Measurements from ENCODE around the gene CLEC3B. TPM values are rescaled to one million over a fixed set of nuclear protein-coding genes. Genes with fewer than 3 reads are reported as not detected.

The CLEC3B gene
- total RNA-seq, 2 donors from 2014 or later: 0.99 TPM; not detected in 1

GRCh38 chr3:45010811-45011333, 15.2 kb upstream of the CLEC3B start:
- H3K27me3 Mint-ChIP-seq: no peaks in the 10 kb centered on the region
- H3K36me3 Mint-ChIP-seq (ENCODE audit: low read depth): peaks cover 13% of the 10 kb centered on the region
- peaks cover 46% of the 10 kb centered on the region for H3K4me1 Mint-ChIP-seq
- peak overlapping the region; percentile 90 for H3K27ac Mint-ChIP-seq
- peak overlapping the region; percentile 49 for H3K4me3 Mint-ChIP-seq
- no peak for ATAC-seq
- DNase-seq: no peak
- no peaks in the 10 kb centered on the region for H3K9me3 ChIP-seq (ENCODE audit: control insufficient read depth, low read length, poor library complexity, severe bottlenecking)

DNA sequence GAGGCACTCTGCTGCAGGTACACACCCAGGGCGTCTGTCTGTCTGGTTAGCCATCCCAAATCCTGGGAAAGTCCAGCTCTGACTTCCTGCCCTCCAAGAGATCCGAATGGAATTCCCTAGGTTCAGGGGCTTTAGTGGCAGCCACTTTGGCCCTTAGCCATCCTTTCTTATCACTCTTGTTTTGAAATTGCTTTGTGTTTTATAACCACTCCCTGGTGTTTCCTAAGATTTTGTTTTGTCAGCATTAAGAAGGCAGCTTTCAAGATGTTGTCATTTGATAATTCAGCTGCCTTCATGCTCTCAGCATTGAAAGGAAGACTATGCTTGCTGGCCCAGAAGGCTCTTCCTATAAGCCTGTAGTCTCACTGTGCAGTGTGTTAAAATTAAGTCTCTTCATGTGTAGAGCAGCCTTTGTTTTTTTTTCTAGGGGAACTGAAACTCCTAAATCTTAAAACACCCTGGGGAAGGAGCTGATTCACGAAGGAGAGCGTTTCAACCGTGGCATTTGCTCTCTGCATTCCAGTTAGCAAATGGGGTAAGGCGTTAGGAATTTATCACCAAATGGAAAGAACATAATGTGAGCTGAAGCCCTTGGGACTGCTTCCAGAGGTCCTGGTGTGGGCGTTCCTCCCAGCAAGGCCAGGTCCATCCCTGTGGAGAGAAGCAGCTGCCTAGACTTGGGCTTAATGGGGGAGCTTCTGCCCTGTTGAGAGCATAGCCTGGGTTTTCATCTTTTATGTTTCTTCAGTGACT, 14.2 kb upstream of the CLEC3B start:
- peak overlapping the region; percentile 90 for H3K27ac Mint-ChIP-seq
- H3K27me3 Mint-ChIP-seq: no peaks in the 10 kb centered on the region
- no peaks in the 10 kb centered on the region for H3K9me3 ChIP-seq (ENCODE audit: control insufficient read depth, low read length, poor library complexity, severe bottlenecking)
- H3K4me1 Mint-ChIP-seq: peaks cover 44% of the 10 kb centered on the region
- DNase-seq: no peak
- peak; percentile 32 for ATAC-seq
- H3K36me3 Mint-ChIP-seq (ENCODE audit: low read depth): peaks cover 13% of the 10 kb centered on the region
- H3K4me3 Mint-ChIP-seq: peak overlapping the region; percentile 71

DNA sequence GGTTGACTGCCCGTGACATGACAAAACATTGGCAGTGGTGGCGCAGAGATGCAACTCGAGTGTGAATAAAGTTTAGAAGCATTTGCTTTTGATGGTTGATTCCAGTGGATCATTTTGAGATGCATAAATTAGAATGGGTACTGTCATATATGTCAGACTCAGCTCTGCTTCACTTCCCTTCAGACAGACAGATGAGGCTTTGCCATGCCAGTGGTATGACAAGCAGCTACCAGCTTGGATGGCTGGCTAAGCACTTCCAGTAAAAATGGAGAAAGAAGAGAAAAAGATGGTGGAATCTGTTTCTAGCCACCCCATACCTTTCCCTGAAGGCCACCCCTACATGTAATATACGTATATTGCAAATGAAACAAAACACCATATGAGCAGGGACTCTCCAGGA, 13.5 kb upstream of the CLEC3B start:
- Mint-ChIP-seq H3K27ac (peak overlapping the region; percentile 90), H3K27me3 (no peaks in the 10 kb centered on the region), H3K4me3 (no peak overlapping the region), H3K36me3 (ENCODE audit: low read depth) (peaks cover 13% of the 10 kb centered on the region), H3K4me1 (peaks cover 40% of the 10 kb centered on the region)
- ATAC-seq: no peak
- H3K9me3 ChIP-seq (ENCODE audit: control insufficient read depth, low read length, poor library complexity, severe bottlenecking): no peaks in the 10 kb centered on the region
- DNase-seq: no peak

DNA sequence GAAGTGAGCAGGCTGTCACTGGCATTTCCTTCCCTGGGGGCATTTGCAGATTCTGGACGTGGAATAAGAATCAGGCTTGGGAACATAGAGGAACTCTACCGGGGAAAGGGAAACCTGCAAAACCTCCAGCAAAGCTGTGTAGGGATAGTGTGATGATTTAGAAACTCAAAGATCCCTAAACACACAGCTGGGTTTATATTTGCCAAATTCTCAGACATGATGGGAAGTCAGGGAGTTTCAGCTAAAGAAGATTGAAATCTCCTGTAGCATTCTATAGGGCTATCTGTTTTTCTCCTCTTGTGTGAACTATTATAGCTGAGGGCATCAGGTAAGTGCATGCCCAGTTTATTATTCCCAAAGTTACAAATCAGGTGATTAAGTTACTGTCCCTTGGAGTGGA, 9.2 kb upstream of the CLEC3B start:
- Mint-ChIP-seq H3K27me3 (no peaks in the 10 kb centered on the region), H3K4me1 (peaks cover 30% of the 10 kb centered on the region), H3K27ac (peak overlapping the region; percentile 53), H3K36me3 (ENCODE audit: low read depth) (peaks cover 6% of the 10 kb centered on the region), H3K4me3 (no peak overlapping the region)
- DNase-seq (no peak), ATAC-seq (no peak)
- H3K9me3 ChIP-seq (ENCODE audit: control insufficient read depth, low read length, poor library complexity, severe bottlenecking): no peaks in the 10 kb centered on the region

- DNase-seq: no peak
- no peak overlapping the region for H3K4me3 Mint-ChIP-seq
- peak overlapping the region; percentile 65 for H3K27ac Mint-ChIP-seq
- peaks cover 1% of the 10 kb centered on the region for H3K36me3 Mint-ChIP-seq (ENCODE audit: low read depth)
- ATAC-seq: no peak
- no peaks in the 10 kb centered on the region for H3K27me3 Mint-ChIP-seq
- H3K9me3 ChIP-seq (ENCODE audit: control insufficient read depth, low read length, poor library complexity, severe bottlenecking): no peaks in the 10 kb centered on the region
- H3K4me1 Mint-ChIP-seq: peaks cover 26% of the 10 kb centered on the region
Observed at GRCh38 chr3:45017821-45018220, 8.3 kb upstream of the CLEC3B start.

DNA sequence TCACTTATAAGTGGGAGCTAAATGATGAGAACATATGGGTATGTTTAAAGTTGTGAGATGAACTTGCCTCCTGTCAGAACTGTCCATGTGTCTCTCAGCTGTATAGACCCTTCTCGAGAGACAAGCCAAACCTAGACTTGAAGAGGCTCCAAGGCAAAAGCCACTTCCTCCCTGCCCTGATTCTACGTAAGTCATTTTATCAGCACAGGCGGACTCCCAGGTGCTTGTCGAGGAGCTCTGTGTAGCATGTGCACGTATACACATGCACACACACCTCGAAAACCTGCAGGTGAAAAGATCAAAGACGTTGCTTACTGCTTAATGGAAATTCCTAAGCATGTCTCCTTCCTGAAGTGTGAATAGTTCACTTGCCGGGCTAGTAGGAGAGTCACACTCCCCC, 5.6 kb upstream of the CLEC3B start:
- no peaks in the 10 kb centered on the region for H3K9me3 ChIP-seq (ENCODE audit: control insufficient read depth, low read length, poor library complexity, severe bottlenecking)
- H3K4me3 Mint-ChIP-seq: peak overlapping the region; percentile 77

DNA sequence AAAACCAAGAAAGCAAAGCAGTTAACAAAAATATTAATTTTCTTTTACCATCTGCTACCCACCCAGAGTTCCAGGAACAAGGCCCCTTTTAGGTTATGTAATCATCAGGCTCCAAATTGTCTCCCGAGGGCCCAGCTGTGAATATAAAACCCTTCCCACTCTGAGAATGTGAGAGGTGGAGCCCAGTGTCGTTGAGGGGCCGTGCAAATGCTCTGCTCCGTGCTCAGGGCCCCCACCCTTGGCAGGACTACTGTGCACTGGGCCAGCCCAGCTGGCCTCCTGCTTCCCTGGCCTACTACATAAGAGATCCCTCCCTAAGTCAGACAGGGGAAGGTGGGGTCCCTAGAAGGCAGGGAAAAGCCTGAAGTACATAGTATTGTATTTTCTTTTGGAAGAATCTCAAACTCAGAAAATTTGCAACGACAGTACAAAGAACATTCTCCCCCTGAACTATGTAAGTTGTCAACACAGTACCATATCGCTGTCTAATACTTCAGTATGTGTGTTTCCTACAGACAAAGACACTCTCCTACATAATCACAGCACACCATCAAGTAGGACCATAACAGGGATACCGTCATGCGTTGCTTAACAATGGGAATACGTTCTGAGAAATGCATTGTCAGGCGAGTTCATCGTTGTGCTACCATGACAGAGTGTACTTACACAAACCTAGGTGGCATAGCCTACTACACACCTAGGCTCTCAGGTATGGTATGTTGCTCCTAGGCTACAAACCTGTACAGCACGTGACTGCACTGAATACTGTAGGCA, 4.4 kb upstream of the CLEC3B start:
- Mint-ChIP-seq H3K27ac (peak overlapping the region; percentile 91), H3K4me1 (peaks cover 26% of the 10 kb centered on the region), H3K36me3 (ENCODE audit: low read depth) (no peaks in the 10 kb centered on the region), H3K4me3 (peak overlapping the region; percentile 77), H3K27me3 (no peaks in the 10 kb centered on the region)
- DNase-seq: no peak
- ATAC-seq: no peak
- no peaks in the 10 kb centered on the region for H3K9me3 ChIP-seq (ENCODE audit: control insufficient read depth, low read length, poor library complexity, severe bottlenecking)

More for the DNA sequence above, 5.6 kb upstream of the CLEC3B start:
- peaks cover 26% of the 10 kb centered on the region for H3K4me1 Mint-ChIP-seq
- H3K36me3 Mint-ChIP-seq (ENCODE audit: low read depth): no peaks in the 10 kb centered on the region
- DNase-seq: no peak
- H3K27me3 Mint-ChIP-seq: no peaks in the 10 kb centered on the region
- peak; percentile 91 for ATAC-seq
- H3K27ac Mint-ChIP-seq: peak overlapping the region; percentile 91

DNA sequence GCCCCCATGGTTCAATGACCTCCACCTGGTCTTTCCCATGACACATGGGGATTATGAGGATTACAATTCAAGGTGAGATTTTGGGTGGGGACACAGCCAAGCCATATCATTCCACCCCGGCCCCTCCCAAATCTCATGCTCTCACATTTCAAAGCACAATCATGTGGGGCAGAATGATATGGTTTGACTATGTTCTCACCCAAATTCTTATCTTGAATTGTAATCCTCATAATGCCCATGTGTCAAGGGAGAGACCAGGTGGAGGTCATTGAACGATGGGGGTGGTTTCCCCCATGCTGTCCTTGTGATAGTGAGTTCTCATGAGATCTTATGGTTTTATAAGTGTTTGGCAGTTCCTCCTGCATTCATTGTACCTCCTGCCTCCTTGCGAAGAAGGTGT, 2.4 kb upstream of the CLEC3B start:
- ATAC-seq (no peak), DNase-seq (no peak)
- H3K27me3 Mint-ChIP-seq: no peaks in the 10 kb centered on the region
- H3K27ac Mint-ChIP-seq: no peak overlapping the region
- no peak overlapping the region for H3K4me3 Mint-ChIP-seq
- peaks cover 21% of the 10 kb centered on the region for H3K4me1 Mint-ChIP-seq
- no peaks in the 10 kb centered on the region for H3K36me3 Mint-ChIP-seq (ENCODE audit: low read depth)
- no peaks in the 10 kb centered on the region for H3K9me3 ChIP-seq (ENCODE audit: control insufficient read depth, low read length, poor library complexity, severe bottlenecking)

- ATAC-seq (no peak), DNase-seq (no peak)
- no peak overlapping the region for H3K4me3 Mint-ChIP-seq
- no peaks in the 10 kb centered on the region for H3K36me3 Mint-ChIP-seq (ENCODE audit: low read depth)
- no peaks in the 10 kb centered on the region for H3K27me3 Mint-ChIP-seq
- H3K9me3 ChIP-seq (ENCODE audit: control insufficient read depth, low read length, poor library complexity, severe bottlenecking): no peaks in the 10 kb centered on the region
- H3K27ac Mint-ChIP-seq: no peak overlapping the region
- peaks cover 21% of the 10 kb centered on the region for H3K4me1 Mint-ChIP-seq
Observed at GRCh38 chr3:45024542-45025255, 1.4 kb upstream of the CLEC3B start.

DNA sequence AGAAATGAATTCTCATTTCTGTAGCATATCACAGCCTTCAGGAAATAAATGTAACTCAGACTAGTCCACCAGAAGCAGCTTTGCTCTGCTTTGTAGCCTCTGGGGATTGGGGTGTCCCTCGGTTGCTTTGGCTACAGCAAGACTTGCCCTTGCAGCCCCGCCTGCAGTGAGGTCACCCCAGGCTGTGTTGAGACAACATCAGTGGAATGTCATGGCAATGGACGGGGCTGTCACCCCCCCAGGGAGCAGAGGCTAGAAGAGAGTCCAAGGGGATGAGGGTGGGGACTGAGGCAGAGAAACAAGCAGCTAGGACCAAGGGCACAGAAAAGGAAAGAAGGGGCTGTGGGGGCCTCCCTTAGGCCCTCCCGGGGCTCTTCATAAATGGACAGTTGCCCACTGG, 854 bp downstream of the CLEC3B start:
- no peak for ATAC-seq
- Mint-ChIP-seq H3K27me3 (peaks cover 4% of the 10 kb centered on the region), H3K4me1 (peaks cover 7% of the 10 kb centered on the region), H3K4me3 (no peak overlapping the region), H3K36me3 (ENCODE audit: low read depth) (peaks cover 2% of the 10 kb centered on the region), H3K27ac (peak overlapping the region; percentile 41)
- H3K9me3 ChIP-seq (ENCODE audit: control insufficient read depth, low read length, poor library complexity, severe bottlenecking): no peaks in the 10 kb centered on the region
- no peak for DNase-seq

GRCh38 chr3:45027441-45027840, 1.3 kb downstream of the CLEC3B start:
- peaks cover 2% of the 10 kb centered on the region for H3K36me3 Mint-ChIP-seq (ENCODE audit: low read depth)

DNA sequence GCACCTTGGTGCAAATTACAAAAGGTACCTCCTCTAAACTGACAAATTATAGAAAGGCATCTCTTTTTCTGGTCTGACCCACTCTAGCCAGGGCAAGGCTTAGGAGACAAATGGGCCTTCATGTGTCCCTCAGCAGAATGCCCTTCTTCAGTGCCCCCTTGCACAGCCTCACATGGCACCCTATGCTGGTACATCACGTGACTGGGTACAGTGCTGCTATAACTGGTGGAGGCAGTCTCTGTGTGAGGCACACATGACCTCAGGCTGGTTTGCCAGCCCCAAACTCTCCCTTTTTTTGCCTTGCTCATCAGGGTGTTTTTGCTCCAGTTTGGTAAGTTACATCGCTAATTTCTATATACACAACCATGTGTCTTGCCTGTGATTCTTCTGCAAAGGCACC, 3.1 kb downstream of the CLEC3B start:
- no peak overlapping the region for H3K27ac Mint-ChIP-seq
- H3K36me3 Mint-ChIP-seq (ENCODE audit: low read depth): peaks cover 2% of the 10 kb centered on the region
- DNase-seq (no peak), ATAC-seq (no peak)
- H3K4me1 Mint-ChIP-seq: peaks cover 12% of the 10 kb centered on the region
- no peak overlapping the region for H3K4me3 Mint-ChIP-seq
- no peaks in the 10 kb centered on the region for H3K9me3 ChIP-seq (ENCODE audit: control insufficient read depth, low read length, poor library complexity, severe bottlenecking)
- H3K27me3 Mint-ChIP-seq: peaks cover 14% of the 10 kb centered on the region

More at GRCh38 chr3:45027441-45027840, 1.3 kb downstream of the CLEC3B start:
- H3K27me3 Mint-ChIP-seq: peaks cover 6% of the 10 kb centered on the region
- H3K27ac Mint-ChIP-seq: no peak overlapping the region
- peaks cover 6% of the 10 kb centered on the region for H3K4me1 Mint-ChIP-seq
- DNase-seq (no peak), ATAC-seq (no peak)
- no peak overlapping the region for H3K4me3 Mint-ChIP-seq
- H3K9me3 ChIP-seq (ENCODE audit: control insufficient read depth, low read length, poor library complexity, severe bottlenecking): no peaks in the 10 kb centered on the region

GRCh38 chr3:45029661-45030060, 3.6 kb downstream of the CLEC3B start:
- H3K9me3 ChIP-seq (ENCODE audit: control insufficient read depth, low read length, poor library complexity, severe bottlenecking): no peaks in the 10 kb centered on the region
- Mint-ChIP-seq H3K27ac (no peak overlapping the region), H3K27me3 (peaks cover 15% of the 10 kb centered on the region), H3K36me3 (ENCODE audit: low read depth) (peaks cover 2% of the 10 kb centered on the region), H3K4me1 (peaks cover 16% of the 10 kb centered on the region), H3K4me3 (no peak overlapping the region)
- no peak for ATAC-seq
- DNase-seq: no peak
